Renal cortex interstitium (tissue), 11 donors: Measurements from ENCODE around the gene PTK7. TPM values are rescaled to one million over a fixed set of nuclear protein-coding genes. Genes with fewer than 3 reads are reported as not detected.
"Not testable (repeated sequence)": the region's sequence is repeated elsewhere in the genome, so short reads cannot be mapped to it uniquely, and the experiment has no call there.

ENCODE experiments used
- DNase-seq, 11 donors: peaks; one replicate each; pipeline ENCODE4 v3.0.0-alpha.2; 2013; ENCODE audit warnings: low read depth in 9 of 11, low spot score in 4 of 11; ENCODE audit errors: extremely low read depth in 1 of 11
- polyA plus RNA-seq, 3 donors: library from polyadenylated mRNA; unstranded; fragments of 120-200 nt; gene quantifications; one replicate each; pipeline ENCODE4 v1.2.1, GENCODE V29; 2013; ENCODE audit not compliant: insufficient read length in 3 of 3

The PTK7 gene
- polyA plus RNA-seq, 3 donors, result 217 to 274 (median 239) TPM

- peak in 1 of 11 donors; percentile 47 for DNase-seq
Observed at GRCh38 chr6:43076464-43077332, 584 bp downstream of the PTK7 start.

- no peak for DNase-seq
Observed at GRCh38 chr6:43077333-43077809, 1.3 kb downstream of the PTK7 start.

- DNase-seq, result no peak
Observed at GRCh38 chr6:43077981-43078511, 1.9 kb downstream of the PTK7 start.

- peak in 1 of 11 donors; percentile 57 for DNase-seq
Observed at GRCh38 chr6:43078691-43079090, 2.6 kb downstream of the PTK7 start.

- DNase-seq, result no peak
Observed at GRCh38 chr6:43081043-43081442, 4.9 kb downstream of the PTK7 start.

GRCh38 chr6:43081922-43082321, 5.8 kb downstream of the PTK7 start:
- not testable (repeated sequence) for DNase-seq

- DNase-seq, result no peak
Observed at GRCh38 chr6:43082806-43083655, 6.9 kb downstream of the PTK7 start.

GRCh38 chr6:43086022-43086658, 10.0 kb downstream of the PTK7 start:
- DNase-seq, result no peak

GRCh38 chr6:43088654-43089056, 12.5 kb downstream of the PTK7 start:
- no peak for DNase-seq

GRCh38 chr6:43089467-43089866, 13.4 kb downstream of the PTK7 start:
- no peak for DNase-seq

- DNase-seq, result no peak
Observed at GRCh38 chr6:43089874-43090558, 13.9 kb downstream of the PTK7 start.

GRCh38 chr6:43090559-43090956, 14.4 kb downstream of the PTK7 start:
- DNase-seq, result peak in 2 of 11 donors; percentile 77 to 80

GRCh38 chr6:43091020-43091419, 14.9 kb downstream of the PTK7 start:
- DNase-seq, result no peak

GRCh38 chr6:43091436-43091991, 15.4 kb downstream of the PTK7 start:
- no peak for DNase-seq

GRCh38 chr6:43092635-43093034, 16.5 kb downstream of the PTK7 start:
- no peak for DNase-seq

- no peak for DNase-seq
Observed at GRCh38 chr6:43093436-43094289, 17.5 kb downstream of the PTK7 start.

GRCh38 chr6:43095939-43096338, 19.8 kb downstream of the PTK7 start:
- DNase-seq, result no peak
